Nephron progenitor cell (in vitro differentiated cells): ENCODE data around the gene ELF1.
A peak's percentile ranks its signal among the peaks of the same experiment; 100 is the strongest.

Source experiments
- DNase-seq: peaks from one replicate; pipeline ENCODE4 v3.0.0; 2021
- H3K27ac Mint-ChIP-seq: 2 replicates; pipeline ENCODE4 v1.8.0; 2021; ENCODE audit warnings: mild to moderate bottlenecking, moderate library complexity, mixed read lengths
- H3K27me3 Mint-ChIP-seq: 2 replicates; pipeline ENCODE4 v1.8.0; 2021; ENCODE audit warnings: mild to moderate bottlenecking, low read depth, mixed read lengths; ENCODE audit not compliant: poor library complexity
- H3K36me3 Mint-ChIP-seq: 2 replicates; pipeline ENCODE4 v1.8.0; 2021; ENCODE audit warnings: low read depth, mixed read lengths
- H3K4me1 Mint-ChIP-seq: 2 replicates; pipeline ENCODE4 v1.8.0; 2021; ENCODE audit warnings: mixed read lengths
- H3K4me3 Mint-ChIP-seq: 2 replicates; pipeline ENCODE4 v1.8.0; 2021; ENCODE audit warnings: mild to moderate bottlenecking, moderate library complexity, mixed read lengths
- H3K9me3 Mint-ChIP-seq: 2 replicates; pipeline ENCODE4 v1.8.0; 2021; ENCODE audit warnings: mild to moderate bottlenecking, moderate library complexity, mixed read lengths
- TF ChIP-seq, protein P1 (sequence below): fragments of 200-600 bp; sonication (generic); IDR thresholded peaks from 2 replicates; pipeline ENCODE4 v1.5.0; 2021; ENCODE audit warnings: antibody characterized with exemption

ELF1 gene

GRCh38 chr13:40970803-40971202 is 48.3 kb downstream of the ELF1 start:
- Mint-ChIP-seq H3K27ac (peak overlapping the region; percentile 89), H3K4me1 (peaks cover 36% of the 10 kb centered on the region), H3K36me3 (no peaks in the 10 kb centered on the region), H3K27me3 (no peaks in the 10 kb centered on the region), H3K9me3 (no peaks in the 10 kb centered on the region), H3K4me3 (no peak overlapping the region)
- TF ChIP-seq, protein P1, sequence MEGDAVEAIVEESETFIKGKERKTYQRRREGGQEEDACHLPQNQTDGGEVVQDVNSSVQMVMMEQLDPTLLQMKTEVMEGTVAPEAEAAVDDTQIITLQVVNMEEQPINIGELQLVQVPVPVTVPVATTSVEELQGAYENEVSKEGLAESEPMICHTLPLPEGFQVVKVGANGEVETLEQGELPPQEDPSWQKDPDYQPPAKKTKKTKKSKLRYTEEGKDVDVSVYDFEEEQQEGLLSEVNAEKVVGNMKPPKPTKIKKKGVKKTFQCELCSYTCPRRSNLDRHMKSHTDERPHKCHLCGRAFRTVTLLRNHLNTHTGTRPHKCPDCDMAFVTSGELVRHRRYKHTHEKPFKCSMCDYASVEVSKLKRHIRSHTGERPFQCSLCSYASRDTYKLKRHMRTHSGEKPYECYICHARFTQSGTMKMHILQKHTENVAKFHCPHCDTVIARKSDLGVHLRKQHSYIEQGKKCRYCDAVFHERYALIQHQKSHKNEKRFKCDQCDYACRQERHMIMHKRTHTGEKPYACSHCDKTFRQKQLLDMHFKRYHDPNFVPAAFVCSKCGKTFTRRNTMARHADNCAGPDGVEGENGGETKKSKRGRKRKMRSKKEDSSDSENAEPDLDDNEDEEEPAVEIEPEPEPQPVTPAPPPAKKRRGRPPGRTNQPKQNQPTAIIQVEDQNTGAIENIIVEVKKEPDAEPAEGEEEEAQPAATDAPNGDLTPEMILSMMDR, result no peak
- no peak for DNase-seq

- Mint-ChIP-seq H3K27me3 (no peaks in the 10 kb centered on the region), H3K4me1 (peaks cover 27% of the 10 kb centered on the region), H3K4me3 (no peak overlapping the region), H3K9me3 (no peaks in the 10 kb centered on the region), H3K36me3 (no peaks in the 10 kb centered on the region), H3K27ac (peak overlapping the region; percentile 90)
- DNase-seq, result no peak
- TF ChIP-seq, protein P1, result no peak
These were observed 49.8 kb downstream of the ELF1 start for GRCh38 chr13:40969169-40969901.

DNA sequence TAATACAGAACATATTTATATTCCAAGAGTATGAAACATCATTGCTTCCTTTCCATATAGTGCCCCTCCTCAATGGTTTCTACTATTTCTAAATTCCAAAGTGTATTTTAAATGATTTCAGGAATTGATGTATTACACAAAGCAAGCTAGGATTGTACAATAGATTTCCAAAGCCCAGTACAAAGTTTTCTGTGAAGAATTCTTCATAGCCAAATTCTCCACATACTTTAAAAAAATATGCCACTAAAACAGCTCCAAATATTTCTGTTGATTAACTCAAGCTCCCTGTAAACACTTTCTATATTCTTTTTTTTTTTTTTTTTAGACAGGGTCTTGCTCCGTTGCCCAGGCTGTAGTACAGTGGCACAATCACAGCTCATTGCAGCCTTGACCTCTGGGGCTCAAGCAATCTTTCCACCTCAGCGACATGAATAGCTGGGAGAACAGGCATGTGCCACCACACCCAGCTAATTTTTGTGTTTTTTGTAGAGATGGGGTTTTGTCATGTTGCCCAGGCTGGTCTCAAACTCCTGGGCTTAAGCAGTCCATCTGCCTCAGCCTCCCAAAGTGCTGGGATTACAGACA is 50.6 kb downstream of the ELF1 start:
- H3K9me3 Mint-ChIP-seq, result no peaks in the 10 kb centered on the region
- peaks cover 22% of the 10 kb centered on the region for H3K4me1 Mint-ChIP-seq
- no peak overlapping the region for H3K27ac Mint-ChIP-seq
- H3K36me3 Mint-ChIP-seq, result no peaks in the 10 kb centered on the region
- no peak overlapping the region for H3K4me3 Mint-ChIP-seq
- no peak for DNase-seq
- TF ChIP-seq, protein P1, result no peak
- no peaks in the 10 kb centered on the region for H3K27me3 Mint-ChIP-seq

GRCh38 chr13:40966298-40966697 is 52.8 kb downstream of the ELF1 start:
- Mint-ChIP-seq H3K4me3 (no peak overlapping the region), H3K27me3 (no peaks in the 10 kb centered on the region)
- TF ChIP-seq, protein P1, result no peak

DNA sequence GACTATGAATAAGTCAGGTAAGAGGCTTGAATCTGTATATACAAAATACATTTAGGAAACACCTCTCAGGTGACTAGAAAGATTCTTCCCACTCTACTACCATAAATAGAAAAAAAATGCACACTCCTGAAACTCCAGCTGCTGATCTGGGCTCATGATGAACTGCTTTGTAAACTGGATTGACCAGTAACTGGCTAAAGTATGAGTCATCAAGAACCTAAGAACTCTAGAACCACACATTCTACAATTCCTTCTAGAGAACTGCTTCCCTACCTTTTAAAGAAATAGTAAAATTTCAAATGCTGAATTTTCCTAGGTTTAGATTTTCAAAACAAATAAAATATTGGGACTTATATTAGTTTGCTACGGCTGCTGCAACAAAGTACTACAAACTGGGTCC is 55.2 kb downstream of the ELF1 start:
- peaks cover 1% of the 10 kb centered on the region for H3K36me3 Mint-ChIP-seq
- H3K4me3 Mint-ChIP-seq, result no peak overlapping the region
- DNase-seq, result no peak
- no peaks in the 10 kb centered on the region for H3K27me3 Mint-ChIP-seq
- no peaks in the 10 kb centered on the region for H3K4me1 Mint-ChIP-seq
- no peaks in the 10 kb centered on the region for H3K9me3 Mint-ChIP-seq
- no peak overlapping the region for H3K27ac Mint-ChIP-seq
- TF ChIP-seq, protein P1, result no peak

More at GRCh38 chr13:40966298-40966697, 52.8 kb downstream of the ELF1 start:
- Mint-ChIP-seq H3K4me1 (peaks cover 16% of the 10 kb centered on the region), H3K36me3 (no peaks in the 10 kb centered on the region), H3K9me3 (no peaks in the 10 kb centered on the region), H3K27ac (no peak overlapping the region)
- no peak for DNase-seq

DNA sequence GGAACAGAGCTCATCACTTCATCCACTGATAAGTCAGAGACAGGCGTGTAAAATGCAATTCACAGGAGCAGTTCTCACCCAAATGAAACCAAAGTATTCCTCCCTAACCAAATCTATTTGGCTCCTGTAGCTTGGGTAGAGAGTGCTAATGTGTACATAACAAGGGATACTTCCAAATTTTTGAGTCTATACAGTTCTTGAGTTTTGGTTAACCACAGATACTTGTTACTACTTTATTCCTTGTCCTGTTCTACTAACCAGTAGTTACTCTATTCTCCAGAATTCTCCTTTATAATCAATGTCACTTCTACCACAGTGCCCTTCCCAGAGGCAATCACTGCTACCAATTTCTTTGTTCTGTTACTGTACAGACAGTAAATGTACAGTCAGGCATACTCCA is 57.3 kb downstream of the ELF1 start:
- Mint-ChIP-seq H3K4me3 (no peak overlapping the region), H3K36me3 (peaks cover 22% of the 10 kb centered on the region), H3K27ac (peak overlapping the region; percentile 35), H3K9me3 (peaks cover 17% of the 10 kb centered on the region), H3K4me1 (no peaks in the 10 kb centered on the region), H3K27me3 (no peaks in the 10 kb centered on the region)
- TF ChIP-seq, protein P1, result no peak
- no peak for DNase-seq
